GM20431 (cell line): ENCODE results near the gene TTC27.

Source experiments
- in situ Hi-C: fragments of 300-500 bp; cut with MseI, MboI; formaldehyde crosslinking; loops from one replicate; pipeline ENCODE4 v1.15.0; 2020; ENCODE audit warnings: low sequenced_read_pairs; ENCODE audit not compliant: unreplicated experiment

TTC27 gene

DNA sequence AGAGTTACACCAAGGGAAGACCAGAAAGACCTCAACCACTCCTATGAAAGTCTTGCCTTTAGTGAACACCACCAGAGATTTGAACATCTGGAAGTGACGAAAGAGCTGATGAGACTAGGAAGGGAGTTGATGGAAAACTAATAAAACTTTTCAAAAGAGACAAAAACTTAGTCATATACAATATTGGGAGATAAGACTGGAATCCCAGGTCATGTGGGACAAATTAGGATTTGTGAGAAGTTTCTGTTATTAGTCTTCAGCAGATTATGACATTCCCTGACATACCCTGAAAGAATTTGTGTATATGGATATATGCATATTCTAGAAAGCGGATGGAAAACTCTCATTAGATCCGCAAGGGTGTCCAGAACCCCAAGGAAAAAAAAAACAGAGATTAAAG, 173.9 kb downstream of the TTC27 start:
- in situ Hi-C loops: no loop called here

DNA sequence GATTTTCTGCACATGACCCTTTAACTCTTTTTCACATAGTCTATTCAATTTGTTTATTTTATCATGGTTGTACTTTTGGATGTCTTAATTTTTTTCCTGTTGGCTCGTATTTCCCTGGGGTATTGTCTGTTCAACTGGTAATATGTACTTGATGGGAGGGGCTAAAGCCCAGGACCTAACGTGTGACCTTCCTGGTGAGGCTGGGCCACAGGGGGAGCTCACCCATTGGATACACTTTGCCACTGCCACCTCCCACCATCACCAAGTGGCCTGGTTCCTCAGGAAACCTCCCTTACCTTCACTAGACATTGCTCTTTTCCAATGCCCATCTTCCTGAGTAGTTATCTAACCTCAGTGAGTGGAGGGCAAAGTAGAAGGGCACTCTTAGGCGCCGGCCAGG, 175.0 kb downstream of the TTC27 start:
- in situ Hi-C loops: no loop called here

DNA sequence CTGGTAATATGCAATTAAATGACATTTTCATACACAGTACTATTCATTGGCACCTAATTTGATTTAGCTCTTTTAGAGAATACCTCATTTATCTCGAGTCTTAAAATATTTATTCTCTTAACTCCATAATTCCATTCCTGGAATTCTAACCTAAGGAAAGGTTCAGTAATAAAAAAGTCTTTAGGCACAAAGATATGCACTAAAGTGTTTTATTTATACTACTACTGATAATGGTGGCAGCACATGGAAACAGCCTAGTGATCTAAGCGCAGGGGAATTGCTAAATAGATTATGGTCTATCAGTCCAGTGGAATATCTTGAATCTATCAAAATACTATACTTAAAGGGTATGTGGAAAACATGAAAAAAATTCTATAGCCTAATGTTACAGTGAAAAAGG, 176.4 kb downstream of the TTC27 start:
- in situ Hi-C loops: no loop called here

GRCh38 chr2:32805104-32806095, 177.6 kb downstream of the TTC27 start:
- in situ Hi-C loops: no loop called here

DNA sequence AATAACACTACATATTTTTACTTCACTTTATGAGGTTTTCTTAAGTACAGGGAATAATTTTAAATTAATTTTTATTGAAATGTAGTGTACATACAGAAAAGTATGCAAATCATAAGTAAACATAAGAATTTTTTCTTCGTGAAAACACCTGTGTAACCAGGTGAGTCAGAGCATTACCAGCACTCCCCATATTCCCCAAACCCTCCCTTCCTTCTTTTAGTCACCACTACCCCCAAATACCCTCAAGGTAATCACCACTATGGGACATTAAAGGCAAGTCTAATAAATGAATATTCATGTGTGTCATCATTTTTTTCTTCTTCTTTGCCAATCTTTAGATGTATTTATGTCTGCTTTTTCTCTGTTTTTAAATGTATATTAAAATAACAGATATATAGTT, 179.0 kb downstream of the TTC27 start:
- in situ Hi-C loops: no loop called here

DNA sequence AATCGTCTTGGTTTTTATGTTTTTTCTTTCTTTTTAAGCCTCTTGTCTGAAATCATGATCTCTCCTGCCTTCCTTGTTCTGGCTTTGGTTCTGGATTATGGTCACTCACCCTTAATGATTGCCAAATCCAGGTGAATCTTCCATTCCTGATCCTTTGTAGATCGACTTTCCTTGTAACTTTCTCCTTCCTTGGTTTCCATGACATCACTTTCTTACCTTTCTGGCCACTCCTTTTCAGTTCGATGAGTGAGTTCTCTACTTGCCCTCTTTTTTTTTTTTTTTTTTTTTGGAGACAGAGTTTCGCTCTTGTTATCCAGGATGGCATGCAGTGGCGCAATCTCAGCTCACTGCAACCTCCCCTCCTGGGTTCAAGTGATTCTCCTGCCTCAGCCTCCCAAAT, 179.8 kb downstream of the TTC27 start:
- in situ Hi-C loops: no loop called here

- in situ Hi-C loops: no loop called here
Measured at GRCh38 chr2:32810909-32811495, 183.2 kb downstream of the TTC27 start.

DNA sequence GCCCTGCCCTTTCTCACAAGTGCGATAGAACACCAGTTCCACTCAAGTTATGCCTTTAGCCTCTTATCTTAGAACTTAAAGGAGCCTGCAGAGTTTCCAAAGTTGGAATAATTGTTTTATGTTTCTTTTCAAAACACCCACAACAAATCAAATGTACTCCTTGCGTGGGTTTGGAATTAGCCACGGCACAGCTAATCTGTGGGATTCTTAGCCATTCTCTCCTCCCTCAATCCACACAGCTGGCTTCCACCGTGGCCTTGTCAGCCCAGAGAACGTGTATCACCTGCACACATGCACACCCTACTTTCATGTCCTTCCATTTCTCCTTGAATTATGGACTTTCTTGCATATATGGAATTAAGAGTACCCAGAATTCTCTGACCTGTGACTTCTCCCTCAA, 183.8 kb downstream of the TTC27 start:
- in situ Hi-C loops: no loop called here

- in situ Hi-C loops: no loop called here
Measured at GRCh38 chr2:32812316-32812715, 184.5 kb downstream of the TTC27 start.

GRCh38 chr2:32820088-32820487, 192.2 kb downstream of the TTC27 start:
- in situ Hi-C loops: no loop called here

- in situ Hi-C loops: no loop called here
Measured at GRCh38 chr2:32820701-32821100, 192.9 kb downstream of the TTC27 start.

- in situ Hi-C loops: no loop called here
Measured at GRCh38 chr2:32824070-32824809, 196.4 kb downstream of the TTC27 start.

- in situ Hi-C loops: no loop called here
Measured at GRCh38 chr2:32825291-32825712, 197.5 kb downstream of the TTC27 start.

DNA sequence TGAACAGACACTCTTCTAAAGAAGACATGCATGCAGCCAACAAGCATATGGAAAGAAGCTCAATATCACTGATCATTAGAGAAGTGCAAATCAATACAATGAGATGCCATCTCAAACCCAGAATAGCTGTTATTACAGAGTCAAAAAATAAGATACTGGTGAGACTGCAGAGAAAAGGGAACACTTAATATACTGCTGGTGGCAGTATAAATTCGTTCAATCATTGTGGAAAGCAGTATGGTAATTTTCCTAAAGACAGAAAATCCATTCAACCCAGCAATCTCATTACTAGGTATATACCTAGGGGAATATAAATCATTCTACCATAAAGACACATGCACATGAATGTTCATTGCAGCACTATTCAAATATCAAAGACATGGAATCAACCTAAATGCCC, 202.3 kb downstream of the TTC27 start:
- in situ Hi-C loops: no loop called here

DNA sequence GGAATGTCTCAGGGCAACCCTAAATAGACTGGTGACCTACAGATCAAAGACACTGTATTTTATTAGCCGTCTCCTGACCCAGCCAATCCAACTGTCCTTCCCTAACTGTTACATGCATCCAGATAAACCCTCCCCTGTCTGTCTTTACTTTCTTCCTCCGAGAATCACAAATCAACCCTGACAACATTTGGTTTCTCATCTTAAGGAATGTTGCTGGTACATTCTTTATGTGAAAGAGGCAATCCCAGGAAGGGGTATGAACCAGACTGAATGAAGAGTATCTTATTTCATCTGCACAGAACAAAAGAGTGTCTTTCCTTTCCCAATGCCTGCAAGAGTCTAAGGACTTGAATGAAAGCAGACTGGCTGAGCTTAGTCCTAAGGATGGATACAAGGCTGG, 205.0 kb downstream of the TTC27 start:
- in situ Hi-C loops: no loop called here

DNA sequence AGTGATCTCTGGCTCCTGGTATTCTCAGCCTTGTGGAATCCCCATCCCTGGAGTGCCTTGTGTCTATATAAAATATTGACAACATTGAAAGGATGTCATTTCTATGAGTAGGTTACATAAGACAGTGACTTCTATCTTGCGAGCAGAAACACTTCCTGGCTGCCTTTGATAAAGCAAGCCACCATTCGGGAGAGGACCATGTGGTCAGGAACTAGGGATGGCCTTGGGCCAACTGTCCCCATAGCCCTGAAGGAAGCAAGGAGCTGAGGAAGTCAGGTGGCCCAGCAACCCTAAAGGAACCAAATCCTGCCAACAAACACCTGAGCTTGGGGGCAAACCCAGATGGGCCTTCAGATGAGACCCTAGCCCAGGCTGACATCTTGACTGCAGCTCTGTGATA, 205.9 kb downstream of the TTC27 start:
- in situ Hi-C loops: no loop called here

- in situ Hi-C loops: no loop called here
Measured at GRCh38 chr2:32835148-32835547, 207.3 kb downstream of the TTC27 start.

GRCh38 chr2:32836933-32837332, 209.1 kb downstream of the TTC27 start:
- in situ Hi-C loops: no loop called here

- in situ Hi-C loops: no loop called here
Measured at GRCh38 chr2:32838418-32838817, 210.6 kb downstream of the TTC27 start.

DNA sequence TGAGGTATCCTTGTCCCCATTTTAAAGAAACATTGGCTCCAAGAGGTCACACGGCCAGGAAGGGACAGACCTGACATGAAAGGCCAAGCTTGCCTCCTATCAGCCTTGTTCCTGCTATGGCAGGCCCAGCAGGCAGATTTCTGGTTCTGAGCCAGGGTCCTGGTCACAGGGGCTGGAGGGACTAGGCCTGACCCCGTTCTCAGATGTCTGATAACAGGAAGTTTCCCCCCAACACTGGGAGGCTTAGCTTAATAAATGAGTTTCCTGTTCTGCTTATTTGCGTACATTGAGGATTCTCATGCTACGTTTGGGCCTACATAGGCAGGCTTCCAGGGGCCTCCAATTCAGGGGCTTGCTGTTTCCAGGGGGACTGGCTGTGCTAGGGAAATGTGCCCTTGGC, 211.1 kb downstream of the TTC27 start:
- in situ Hi-C loops: no loop called here
